OCI-LY1 (cell line): ENCODE measurements around the gene MRPL43.

ENCODE experiments used
- H2AFZ ChIP-seq: fragments of 200-600 bp; sonication (generic), shearing (Covaris generic); 2 replicates; pipeline ENCODE4 v1.6.0; 2014; ENCODE audit warnings: antibody characterized with exemption, mild to moderate bottlenecking, low read length
- H3F3A ChIP-seq: fragments of 200-600 bp; sonication (generic), shearing (Covaris generic); 2 replicates; pipeline ENCODE4 v1.6.0; 2014; ENCODE audit warnings: mild to moderate bottlenecking, antibody characterized with exemption, low read length, moderate library complexity; ENCODE audit not compliant: insufficient read depth
- H3K27ac ChIP-seq: fragments of 200-600 bp; sonication (generic); 2 replicates; pipeline ENCODE4 v1.5.1; 2014; ENCODE audit warnings: low read length, mixed run types, mild to moderate bottlenecking, low read depth; ENCODE audit not compliant: poor library complexity, severe bottlenecking
- H3K27me3 ChIP-seq: fragments of 200-600 bp; sonication (generic); 2 replicates; pipeline ENCODE4 v1.6.0; 2014; ENCODE audit warnings: antibody characterized with exemption, mild to moderate bottlenecking, low read length, moderate library complexity; ENCODE audit not compliant: insufficient read depth
- H3K36me3 ChIP-seq: fragments of 200-600 bp; sonication (generic); 2 replicates; pipeline ENCODE4 v1.6.1; 2014; ENCODE audit warnings: mild to moderate bottlenecking, antibody characterized with exemption, low read length, moderate library complexity, mixed read lengths; ENCODE audit not compliant: insufficient read depth
- H3K4me1 ChIP-seq: fragments of 200-600 bp; sonication (generic); 2 replicates; pipeline ENCODE4 v1.5.1; 2014; ENCODE audit warnings: mild to moderate bottlenecking, low read length, moderate library complexity; ENCODE audit not compliant: insufficient read depth, severe bottlenecking
- H3K4me2 ChIP-seq: fragments of 200-600 bp; sonication (generic), shearing (Covaris generic); 2 replicates; pipeline ENCODE4 v1.6.1; 2014; ENCODE audit warnings: low read length
- H3K4me3 ChIP-seq: fragments of 200-600 bp; sonication (generic); 2 replicates; pipeline ENCODE4 v1.5.1; 2014; ENCODE audit warnings: low read length, low read depth, mild to moderate bottlenecking, mixed read lengths; ENCODE audit not compliant: poor library complexity, severe bottlenecking
- H3K79me2 ChIP-seq: fragments of 200-600 bp; shearing (Covaris generic); 2 replicates; pipeline ENCODE4 v1.6.1; 2016; ENCODE audit warnings: mixed run types, low read length, mixed read lengths; ENCODE audit not compliant: insufficient read depth
- H3K9ac ChIP-seq: fragments of 200-600 bp; sonication (generic), shearing (Covaris generic); 2 replicates; pipeline ENCODE4 v1.6.1; 2014; ENCODE audit warnings: mild to moderate bottlenecking, low read length, mixed read lengths
- H3K9me2 ChIP-seq: fragments of 200-600 bp; sonication (generic), shearing (Covaris generic); 2 replicates; pipeline ENCODE4 v1.6.1; 2014; ENCODE audit warnings: low read depth, mild to moderate bottlenecking, low read length, mixed read lengths
- H3K9me3 ChIP-seq: fragments of 200-600 bp; shearing (Covaris generic); 2 replicates; pipeline ENCODE4 v1.6.1; 2014; ENCODE audit warnings: low read length, mixed read lengths
- H4K20me1 ChIP-seq: fragments of 200-600 bp; sonication (generic), shearing (Covaris generic); 2 replicates; pipeline ENCODE4 v1.6.0; 2016; ENCODE audit warnings: mild to moderate bottlenecking, low read length; ENCODE audit not compliant: insufficient read depth
- EZH2 ChIP-seq: fragments of 200-600 bp; sonication (generic), shearing (Covaris generic); IDR thresholded peaks from 2 replicates; pipeline ENCODE4 v1.8.0; 2017; ENCODE audit warnings: borderline replicate concordance, mixed run types, mild to moderate bottlenecking, antibody characterized with exemption, low read length, moderate library complexity, mixed read lengths
- TF ChIP-seq, protein P1 (sequence below): fragments of 200-600 bp; sonication (generic), shearing (Covaris generic); IDR thresholded peaks from 2 replicates; pipeline ENCODE4 v1.5.1; 2017; ENCODE audit warnings: mild to moderate bottlenecking, antibody characterized with exemption, low read length, moderate library complexity, mixed read lengths

The MRPL43 gene

DNA sequence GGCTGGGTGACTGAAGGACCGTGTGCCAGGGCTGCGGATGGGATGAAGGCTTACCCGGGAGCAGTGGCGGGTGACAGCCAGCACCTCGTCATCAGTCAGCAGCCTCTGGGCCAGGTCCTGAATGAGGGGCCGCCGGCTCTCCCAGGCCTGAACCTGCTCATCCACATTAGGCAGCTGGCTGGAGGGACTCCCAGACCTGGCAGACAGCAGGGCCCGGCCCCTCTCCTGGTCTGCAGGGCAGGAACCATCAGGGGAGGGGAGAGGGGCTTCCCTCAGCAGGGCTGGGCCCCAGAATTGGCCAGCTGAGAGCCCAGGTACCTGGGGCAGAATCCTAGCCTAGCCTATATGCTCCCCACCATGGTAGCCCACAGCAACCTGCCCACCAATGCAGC lies 28.3 kb upstream of the MRPL43 start:
- Histone ChIP-seq H3K9me2 (no peaks in the 10 kb centered on the region), H2AFZ (no peak overlapping the region), H3K36me3 (no peaks in the 10 kb centered on the region), H3K4me2 (no peak overlapping the region), H3K27me3 (no peaks in the 10 kb centered on the region), H4K20me1 (no peaks in the 10 kb centered on the region), H3K9ac (no peak overlapping the region), H3K27ac (no peak overlapping the region), H3K9me3 (no peaks in the 10 kb centered on the region), H3K4me3 (no peak overlapping the region), H3F3A (no peaks in the 10 kb centered on the region), H3K4me1 (no peaks in the 10 kb centered on the region), H3K79me2 (no peaks in the 10 kb centered on the region)
- TF ChIP-seq EZH2 = no peak
- TF ChIP-seq, protein P1, sequence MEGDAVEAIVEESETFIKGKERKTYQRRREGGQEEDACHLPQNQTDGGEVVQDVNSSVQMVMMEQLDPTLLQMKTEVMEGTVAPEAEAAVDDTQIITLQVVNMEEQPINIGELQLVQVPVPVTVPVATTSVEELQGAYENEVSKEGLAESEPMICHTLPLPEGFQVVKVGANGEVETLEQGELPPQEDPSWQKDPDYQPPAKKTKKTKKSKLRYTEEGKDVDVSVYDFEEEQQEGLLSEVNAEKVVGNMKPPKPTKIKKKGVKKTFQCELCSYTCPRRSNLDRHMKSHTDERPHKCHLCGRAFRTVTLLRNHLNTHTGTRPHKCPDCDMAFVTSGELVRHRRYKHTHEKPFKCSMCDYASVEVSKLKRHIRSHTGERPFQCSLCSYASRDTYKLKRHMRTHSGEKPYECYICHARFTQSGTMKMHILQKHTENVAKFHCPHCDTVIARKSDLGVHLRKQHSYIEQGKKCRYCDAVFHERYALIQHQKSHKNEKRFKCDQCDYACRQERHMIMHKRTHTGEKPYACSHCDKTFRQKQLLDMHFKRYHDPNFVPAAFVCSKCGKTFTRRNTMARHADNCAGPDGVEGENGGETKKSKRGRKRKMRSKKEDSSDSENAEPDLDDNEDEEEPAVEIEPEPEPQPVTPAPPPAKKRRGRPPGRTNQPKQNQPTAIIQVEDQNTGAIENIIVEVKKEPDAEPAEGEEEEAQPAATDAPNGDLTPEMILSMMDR = no peak

DNA sequence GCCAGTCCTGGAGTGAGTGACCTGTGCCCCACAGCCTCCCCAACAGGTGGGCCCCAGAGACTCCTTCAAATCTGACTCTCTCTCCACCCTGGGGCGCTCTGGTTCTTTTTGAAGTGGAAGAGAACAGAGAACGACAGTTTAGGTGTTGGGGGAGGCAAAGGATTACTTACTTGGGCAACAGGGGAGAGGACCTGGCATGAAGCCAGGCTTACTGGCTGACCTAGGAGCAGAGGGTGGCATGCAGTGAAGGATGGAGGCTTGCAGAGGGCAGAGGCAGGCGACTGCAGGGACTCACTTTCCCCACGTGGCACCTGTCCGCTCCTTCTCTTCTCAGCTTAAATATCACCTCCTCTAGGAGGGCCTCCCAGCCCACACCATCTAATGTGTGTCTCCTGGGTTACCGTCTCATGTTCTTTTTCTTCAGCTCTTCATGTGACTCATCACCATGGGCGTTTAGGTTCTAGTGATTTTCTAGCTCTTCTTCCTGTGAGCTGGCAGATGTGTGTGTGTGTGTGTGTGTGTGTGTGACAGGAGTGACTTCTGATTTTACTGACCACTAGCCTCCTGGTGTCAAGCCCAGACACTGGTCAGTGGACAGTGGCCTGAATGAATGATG lies 27.8 kb upstream of the MRPL43 start:
- TF ChIP-seq, protein P1 = no peak
- TF ChIP-seq EZH2 = no peak
- Histone ChIP-seq H4K20me1 (no peaks in the 10 kb centered on the region), H2AFZ (no peak overlapping the region), H3K9me2 (no peaks in the 10 kb centered on the region), H3K27me3 (no peaks in the 10 kb centered on the region), H3K4me1 (no peaks in the 10 kb centered on the region), H3K36me3 (no peaks in the 10 kb centered on the region), H3K9me3 (no peaks in the 10 kb centered on the region), H3F3A (no peaks in the 10 kb centered on the region), H3K4me3 (no peak overlapping the region), H3K27ac (no peak overlapping the region), H3K9ac (no peak overlapping the region), H3K4me2 (no peak overlapping the region), H3K79me2 (no peaks in the 10 kb centered on the region)

DNA sequence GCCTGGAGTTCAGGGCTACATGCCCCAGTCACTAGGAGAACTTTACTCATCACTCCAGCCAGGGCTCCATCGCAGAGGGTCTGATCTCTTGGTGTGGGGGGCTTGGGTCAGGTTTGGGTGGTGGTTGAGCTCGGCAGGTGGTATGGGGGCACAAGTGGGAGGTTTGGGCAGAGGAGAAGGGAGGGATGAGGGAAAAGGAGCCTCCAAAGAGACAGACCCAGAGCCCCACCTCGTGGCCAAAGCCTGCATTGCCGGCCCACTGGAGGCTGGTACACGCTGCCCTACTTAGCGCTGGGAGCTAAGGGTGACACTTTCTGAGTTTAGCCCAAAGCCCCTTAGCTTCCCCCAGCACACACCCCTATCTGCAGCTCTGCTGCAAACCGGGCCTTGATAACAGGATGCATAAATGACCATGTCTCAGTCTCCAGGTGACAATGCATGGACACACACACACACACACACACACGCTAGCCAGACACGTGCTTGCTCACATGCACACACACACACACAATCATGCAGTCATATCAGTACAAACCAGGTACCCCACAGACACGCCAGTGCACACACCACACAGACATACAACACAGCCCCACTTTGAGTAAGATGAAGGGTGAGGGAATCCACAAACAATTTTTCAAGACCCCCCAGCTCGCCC lies 27.1 kb upstream of the MRPL43 start:
- H3K36me3 ChIP-seq = no peaks in the 10 kb centered on the region
- no peak overlapping the region for H3K9ac ChIP-seq
- H2AFZ ChIP-seq = no peak overlapping the region
- no peaks in the 10 kb centered on the region for H3K9me3 ChIP-seq
- H3K4me1 ChIP-seq = no peaks in the 10 kb centered on the region
- H3K4me3 ChIP-seq = no peak overlapping the region
- H3K27me3 ChIP-seq = no peaks in the 10 kb centered on the region
- H3K27ac ChIP-seq = no peak overlapping the region
- H3K79me2 ChIP-seq = no peaks in the 10 kb centered on the region
- H3F3A ChIP-seq = no peaks in the 10 kb centered on the region
- H4K20me1 ChIP-seq = no peaks in the 10 kb centered on the region
- H3K9me2 ChIP-seq = no peaks in the 10 kb centered on the region
- TF ChIP-seq, protein P1 = peak; percentile 56
- no peak for TF ChIP-seq EZH2
- H3K4me2 ChIP-seq = no peak overlapping the region
